HepG2 (cell line): ENCODE data around the gene NPHP1. TPM values are rescaled to one million over a fixed set of nuclear protein-coding genes. Genes with fewer than 3 reads are reported as not detected.
"Not testable (repeated sequence)": the region's sequence is repeated elsewhere in the genome, so short reads cannot be mapped to it uniquely, and the experiment has no call there.

Experiments used
- ATAC-seq: fragments of 200-7000 bp; cut with Tn5 transposase; 3 replicates; pipeline ENCODE4 v1.9.1; 2020; ENCODE audit warnings: mild to moderate bottlenecking, moderate library complexity
- BruUV-seq: library from RNA; stranded (reverse); fragments of 400-500 nt; replicated peaks from 2 replicates; lab custom pipeline; 2021; lab: Mats Ljungman, UMichigan
- CTCF ChIA-PET: fragments of 300-600 bp; formaldehyde crosslinking; extraction: SDS; loops from one replicate; lab custom pipeline; 2021; ENCODE audit warnings: low total read pairs, inconsistent platforms, low intra/inter-chr PET ratio; lab: Yijun Ruan, JAX
- POLR2A ChIA-PET: fragments of 350-600 bp; sonication (Branson Sonifier 250); formaldehyde crosslinking; loops from one replicate; lab custom pipeline; 2020; ENCODE audit warnings: antibody characterized with exemption, inconsistent platforms; lab: Yijun Ruan, JAX
- DNase-seq: peaks from one replicate; pipeline ENCODE4 v3.0.0-alpha.2; 2015; ENCODE audit warnings: low spot score
- FAIRE-seq: peaks from 3 replicates; lab custom pipeline; 2011; peaks lifted over from hg19 to GRCh38; lab: Jason Lieb, UNC
- H2AFZ ChIP-seq: one replicate; pipeline ENCODE4 v1.6.1; 2011; ENCODE audit warnings: low read length, inconsistent platforms
- H3K27ac ChIP-seq: fragments of 300-600 bp; 3 replicates; pipeline ENCODE4 v1.8.0; 2011; ENCODE audit warnings: mixed run types, mild to moderate bottlenecking, mixed read lengths, low read length, inconsistent platforms; ENCODE audit not compliant: insufficient read depth; ENCODE audit errors: extremely low read length
- H3K27me3 ChIP-seq, 2 experiments: fragments of 200-600 bp in 1 of 2; 2 replicates in 1 of 2; 3 replicates in 1 of 2; pipeline versions ENCODE4 v1.6.0 to v1.8.0; 2011; ENCODE audit warnings: low read length in 2 of 2, mild to moderate bottlenecking in 2 of 2, moderate library complexity in 2 of 2, inconsistent platforms in 1 of 2; ENCODE audit not compliant: insufficient read depth in 2 of 2, control insufficient read depth in 1 of 2
- H3K36me3 ChIP-seq, 2 experiments: fragments of 200-600 bp in 1 of 2; replicated peaks in 1 of 2; 2 replicates in 1 of 2; 3 replicates in 1 of 2; pipeline versions ENCODE4 v1.5.1 to v1.8.0; 2011; ENCODE audit warnings: low read length in 2 of 2, inconsistent platforms in 1 of 2; ENCODE audit not compliant: insufficient read depth in 2 of 2, control insufficient read depth in 1 of 2
- H3K4me1 ChIP-seq: 2 replicates; pipeline ENCODE4 v1.5.1; 2012; ENCODE audit warnings: low read length, inconsistent platforms; ENCODE audit not compliant: insufficient read depth
- H3K4me2 ChIP-seq: 2 replicates; pipeline ENCODE4 v1.6.0; 2011; ENCODE audit warnings: low read depth, low read length, inconsistent platforms
- H3K4me3 ChIP-seq, 3 experiments: fragments of 200-600 bp in 1 of 3; sonication (generic), shearing (Covaris generic) in 1 of 3; replicated peaks in 1 of 3; 2 replicates each; pipeline ENCODE4 v1.5.1; 2011 to 2016; ENCODE audit warnings: low read length in 3 of 3, inconsistent platforms in 2 of 3, low read depth in 2 of 3, mild to moderate bottlenecking in 2 of 3, control low read depth in 1 of 3, mixed read lengths in 1 of 3; ENCODE audit not compliant: insufficient read depth in 1 of 3
- H3K79me2 ChIP-seq: one replicate; pipeline ENCODE4 v1.6.1; 2011; ENCODE audit warnings: low read length, inconsistent platforms; ENCODE audit not compliant: insufficient read depth
- H3K9ac ChIP-seq: 2 replicates; pipeline ENCODE4 v1.6.0; 2011; ENCODE audit warnings: mild to moderate bottlenecking, low read depth, low read length, inconsistent platforms; ENCODE audit not compliant: insufficient read depth
- H3K9me3 ChIP-seq: 2 replicates; pipeline ENCODE4 v1.5.1; 2012; ENCODE audit warnings: mild to moderate bottlenecking, low read length
- H4K20me1 ChIP-seq: 2 replicates; pipeline ENCODE4 v1.6.0; 2011; ENCODE audit warnings: inconsistent platforms, mild to moderate bottlenecking, low read length, moderate library complexity; ENCODE audit not compliant: insufficient read depth
- ADNP ChIP-seq: sonication (generic); formaldehyde crosslinking; IDR thresholded peaks from 2 replicates; pipeline ENCODE4 v1.4.0; 2020; ENCODE audit warnings: missing genetic modification reagents
- JUND ChIP-seq: sonication (generic); formaldehyde crosslinking; IDR thresholded peaks from 2 replicates; pipeline ENCODE4 v1.8.0; 2022; ENCODE audit warnings: mild to moderate bottlenecking, missing genetic modification reagents
- MXD4 ChIP-seq: IDR thresholded peaks from 2 replicates; pipeline ENCODE4 v1.6.1; 2016; ENCODE audit warnings: mild to moderate bottlenecking, missing biosample characterization, missing genetic modification reagents
- NCOA5 ChIP-seq: sonication (generic); formaldehyde crosslinking; IDR thresholded peaks from 2 replicates; pipeline ENCODE4 v1.4.0; 2020; ENCODE audit warnings: missing genetic modification reagents
- PCBP2 ChIP-seq: fragments of 200-400 bp; formaldehyde crosslinking; optimal IDR thresholded peaks from 2 replicates; pipeline ENCODE3; 2018; ENCODE audit warnings: low read length, low read depth; ENCODE audit not compliant: poor library complexity, severe bottlenecking
- ZBTB3 ChIP-seq: sonication (generic); formaldehyde crosslinking; IDR thresholded peaks from 2 replicates; pipeline ENCODE4 v1.4.0; 2020; ENCODE audit warnings: low read depth, mild to moderate bottlenecking, moderate library complexity, missing genetic modification reagents, borderline replicate concordance
- ZNF576 ChIP-seq: sonication (generic); formaldehyde crosslinking; IDR thresholded peaks from 2 replicates; pipeline ENCODE4 v1.4.0; 2020; ENCODE audit warnings: mild to moderate bottlenecking, missing genetic modification reagents
- ZNF878 ChIP-seq: sonication (generic); formaldehyde crosslinking; IDR thresholded peaks from 2 replicates; pipeline ENCODE4 v1.8.1; 2023; ENCODE audit warnings: mild to moderate bottlenecking, missing genetic modification reagents, moderate library complexity
- WGBS: methylation state at CpG from one replicate; pipeline ENCODE4 v1.1.6; 2017; ENCODE audit warnings: low lambda C conversion rate; 5-methylcytosine and 5-hydroxymethylcytosine counted together
- in situ Hi-C: cut with HindIII; loops from 2 replicates; pipeline ENCODE4 v1.10.0; 2017; ENCODE audit warnings: low pct_unique_long_range_greater_than_20kb; ENCODE audit not compliant: extremely low pct_ligation_motif_present
- intact Hi-C: fragments of 100-400 bp; cut with micrococcal nuclease; formaldehyde crosslinking; loops from one replicate; pipeline ENCODE4 v1.10.0; 2022; ENCODE audit not compliant: unreplicated experiment
- polyA plus RNA-seq, 8 experiments: library from polyadenylated mRNA; depleted of rRNA in 3 of 8; stranded (reverse) in 7 of 8; unstranded in 1 of 8; fragments of >200 nt; fragmentation: Illumina TruSeq in 4 of 8; extraction: Trizol in 4 of 8; gene quantifications; 2 replicates each; pipeline versions ENCODE4 v1.2.1 to v1.2.3, GENCODE V29; 2011 to 2016; ENCODE audit warnings: low read depth in 4 of 8, missing spikeins in 1 of 8, mixed read lengths in 1 of 8; ENCODE audit not compliant: insufficient read depth in 1 of 8
- total RNA-seq, 5 experiments: library from RNA; depleted of rRNA; stranded (reverse); fragments of >200 nt; fragmentation: Illumina TruSeq; extraction: Trizol; gene quantifications; 2 replicates each; pipeline ENCODE4 v1.2.3, GENCODE V29; 2016; ENCODE audit warnings: low read depth in 1 of 5
- TF ChIP-seq, protein P1 (sequence below): sonication (generic); formaldehyde crosslinking; IDR thresholded peaks from 2 replicates; pipeline ENCODE4 v1.4.0; 2020; ENCODE audit warnings: missing genetic modification reagents, borderline replicate concordance
- TF ChIP-seq, protein P2 (sequence below): sonication (generic); formaldehyde crosslinking; IDR thresholded peaks from 2 replicates; pipeline ENCODE4 v1.8.1; 2023; ENCODE audit warnings: missing genetic modification reagents, mild to moderate bottlenecking, borderline replicate concordance

Gene NPHP1
- total and polyA plus RNA-seq, 2 of the 13 experiments (the other 11 are each of a cell fraction or from before 2014, with no cell fraction given), result 2.7 to 4.8 TPM

DNA sequence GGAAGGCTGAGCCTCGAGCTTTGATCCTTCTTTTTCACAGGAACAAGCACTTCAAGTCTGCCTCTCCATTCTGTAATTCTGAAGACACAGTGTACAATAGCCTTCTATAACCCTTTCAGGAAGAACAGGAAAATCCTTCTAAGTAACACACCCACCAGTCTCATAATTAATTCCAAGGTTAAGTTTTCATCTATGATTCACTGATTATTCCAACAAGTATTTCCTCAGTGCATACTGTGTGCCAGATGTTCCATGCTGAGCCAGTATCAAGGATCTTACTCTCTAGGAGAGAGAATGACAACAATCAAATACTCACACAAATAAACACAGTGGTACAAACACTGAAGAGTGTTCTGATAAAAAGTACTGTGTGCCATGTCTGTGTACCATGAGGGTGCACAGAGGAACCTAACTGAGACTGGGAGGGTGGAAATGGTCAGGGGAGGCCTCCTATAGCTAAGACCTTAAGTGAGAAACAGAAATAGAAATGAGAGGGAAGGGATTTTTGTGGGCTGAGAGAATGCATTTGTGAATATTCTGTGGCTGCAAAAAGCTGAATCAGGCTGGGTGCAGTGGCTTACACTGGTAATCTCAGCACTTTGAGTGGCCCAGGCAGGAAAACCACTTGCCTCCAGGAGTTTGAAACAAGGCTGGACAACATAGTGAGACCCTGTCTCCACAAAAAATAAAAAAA is 14.8 kb upstream of the NPHP1 start:
- Histone ChIP-seq H3K4me3 (no peak overlapping the region), H3K36me3 (no peaks in the 10 kb centered on the region; a peak in 1 of 5 replicates), H3K27me3 (peaks cover 0 to 30% of the 10 kb centered on the region in 2 experiments; a peak in 3 of 5 replicates), H3K4me1 (no peaks in the 10 kb centered on the region), H3K79me2 (no peaks in the 10 kb centered on the region), H4K20me1 (no peaks in the 10 kb centered on the region), H3K27ac (no peak overlapping the region), H3K9ac (no peak overlapping the region), H2AFZ (no peak overlapping the region), H3K9me3 (no peaks in the 10 kb centered on the region), H3K4me2 (no peak overlapping the region)
- DNase-seq (no peak), FAIRE-seq (no peak), ATAC-seq (no peak)
- WGBS, result 0% methylated on average over 1 of the region's 1 CpG
- no peak for TF ChIP-seq NCOA5 (CRISPR knock-in tag)
- TF ChIP-seq PCBP2, result no peak
- TF ChIP-seq ZNF576 (CRISPR knock-in tag), result no peak
- TF ChIP-seq, protein P1, sequence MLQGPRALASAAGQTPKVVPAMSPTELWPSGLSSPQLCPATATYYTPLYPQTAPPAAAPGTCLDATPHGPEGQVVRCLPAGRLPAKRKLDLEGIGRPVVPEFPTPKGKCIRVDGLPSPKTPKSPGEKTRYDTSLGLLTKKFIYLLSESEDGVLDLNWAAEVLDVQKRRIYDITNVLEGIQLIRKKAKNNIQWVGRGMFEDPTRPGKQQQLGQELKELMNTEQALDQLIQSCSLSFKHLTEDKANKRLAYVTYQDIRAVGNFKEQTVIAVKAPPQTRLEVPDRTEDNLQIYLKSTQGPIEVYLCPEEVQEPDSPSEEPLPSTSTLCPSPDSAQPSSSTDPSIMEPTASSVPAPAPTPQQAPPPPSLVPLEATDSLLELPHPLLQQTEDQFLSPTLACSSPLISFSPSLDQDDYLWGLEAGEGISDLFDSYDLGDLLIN (CRISPR knock-in tag), result no peak
- no peak for TF ChIP-seq JUND
- TF ChIP-seq ZNF878 (CRISPR knock-in tag), result no peak
- TF ChIP-seq, protein P2, sequence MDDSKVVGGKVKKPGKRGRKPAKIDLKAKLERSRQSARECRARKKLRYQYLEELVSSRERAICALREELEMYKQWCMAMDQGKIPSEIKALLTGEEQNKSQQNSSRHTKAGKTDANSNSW (CRISPR knock-in tag), result no peak
- no peak for TF ChIP-seq ADNP (CRISPR knock-in tag)
- no peak for TF ChIP-seq ZBTB3 (CRISPR knock-in tag)
- no peak for TF ChIP-seq MXD4 (CRISPR knock-in tag)
- intact Hi-C loops (no loop called here), in situ Hi-C loops (no loop called here)
- CTCF ChIA-PET, result no interaction called here
- BruUV-seq, result no TSS peak
- POLR2A ChIA-PET, result no interaction called here

GRCh38 chr2:110218889-110219288 is 14.1 kb upstream of the NPHP1 start:
- H3K79me2 ChIP-seq, FAIRE-seq, H3K4me2 ChIP-seq, H3K9me3 ChIP-seq, ATAC-seq, H3K4me1 ChIP-seq, H3K27ac ChIP-seq, in situ Hi-C loops, CTCF ChIA-PET, H3K4me3 ChIP-seq, BruUV-seq, H2AFZ ChIP-seq, H3K9ac ChIP-seq, intact Hi-C loops, POLR2A ChIA-PET, H3K36me3 ChIP-seq, DNase-seq, H4K20me1 ChIP-seq: not testable (repeated sequence)
- peaks cover 0 to 30% of the 10 kb centered on the region in 2 experiments; a peak in 3 of 5 replicates for H3K27me3 ChIP-seq
- 57% methylated on average over 7 of the region's 7 CpGs for WGBS
